ENCODE results near the gene ACOT11.

Gene ACOT11

GRCh38 chr1:54651608-54652007 lies 103.6 kb downstream of the ACOT11 start:
- Histone ChIP-seq H3K9me3 (ENCODE audit: control insufficient read depth, insufficient read depth, low read depth, low read length) (no peaks in the 10 kb centered on the region), H3K27ac (ENCODE audit: extremely low read depth, low read depth, low read length) (no peak overlapping the region), H3K36me3 (ENCODE audit: control insufficient read depth in 2 of 2, insufficient read depth in 1 of 2, low read length in 2 of 2) (no peaks in the 10 kb centered on the region), H3K4me3 (ENCODE audit: low read depth, low read length) (no peak overlapping the region), H3K4me1 (ENCODE audit: control insufficient read depth, insufficient read depth, low read length) (no peaks in the 10 kb centered on the region)
- ChIA-PET POLR2A (no interaction called here), CTCF (interaction anchor here (0.7 kb wide), 1 partner anchor 120 kb away, joined by 3 read pairs; no protein-coding TSS in a partner anchor)
- no peak for TF ChIP-seq TSHZ1 (tag by site-specific recombination; IDR thresholded peaks at IDR 0.05; ENCODE audit: borderline replicate concordance)
- TF ChIP-seq ZSCAN4 (tag by site-specific recombination; IDR thresholded peaks at IDR 0.05): 0 out of 2 replicates have a peak, but pooled peaks have one; percentile 27

DNA sequence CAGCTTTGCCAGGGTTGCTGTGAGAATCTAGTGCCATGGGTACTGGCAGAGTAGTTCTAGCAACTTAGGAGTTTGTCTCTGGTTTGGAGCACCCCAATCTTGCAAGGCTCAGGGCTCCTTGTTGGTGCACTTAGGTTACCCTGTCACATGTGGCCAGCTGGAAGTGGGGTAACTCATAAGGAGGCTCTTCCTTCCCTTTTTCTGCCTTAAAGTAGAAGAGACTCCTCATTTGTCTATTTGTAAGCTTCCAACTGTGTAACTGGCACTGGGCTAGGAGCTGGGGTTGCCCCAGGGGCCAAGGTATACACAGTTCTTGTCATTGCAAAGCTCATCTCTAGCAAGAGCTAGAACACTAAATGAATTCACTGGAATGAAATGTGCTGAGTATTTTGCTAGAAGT lies 104.1 kb downstream of the ACOT11 start:
- ChIA-PET CTCF (interaction anchor here (0.7 kb wide), 2 partner anchors 11 to 121 kb away, joined by 3 read pairs; no protein-coding TSS in a partner anchor), POLR2A (no interaction called here)
- Histone ChIP-seq H3K4me3 (ENCODE audit: low read depth, low read length) (no peak overlapping the region), H3K36me3 (ENCODE audit: control insufficient read depth in 2 of 2, insufficient read depth in 1 of 2, low read length in 2 of 2) (no peaks in the 10 kb centered on the region), H3K4me1 (ENCODE audit: control insufficient read depth, insufficient read depth, low read length) (no peaks in the 10 kb centered on the region), H3K27ac (ENCODE audit: extremely low read depth, low read depth, low read length) (no peak overlapping the region), H3K9me3 (ENCODE audit: control insufficient read depth, insufficient read depth, low read depth, low read length) (no peaks in the 10 kb centered on the region)
- TF ChIP-seq RBAK (tag by site-specific recombination; IDR thresholded peaks at IDR 0.05) (no peak), AEBP2 (tag by site-specific recombination; IDR thresholded peaks at IDR 0.05; ENCODE audit: borderline replicate concordance) (no peak), ZNF658 (tag by site-specific recombination; IDR thresholded peaks at IDR 0.05) (no peak), ZNF791 (tag by site-specific recombination; IDR thresholded peaks at IDR 0.05) (no peak), KLF16 (tag by site-specific recombination; IDR thresholded peaks at IDR 0.05) (no peak), HIC1 (tag by site-specific recombination; IDR thresholded peaks at IDR 0.05) (no peak), ZNF558 (tag by site-specific recombination; IDR thresholded peaks at IDR 0.05) (no peak), INSM2 (tag by site-specific recombination; IDR thresholded peaks at IDR 0.05) (no peak)
- TF ChIP-seq, protein P1, sequence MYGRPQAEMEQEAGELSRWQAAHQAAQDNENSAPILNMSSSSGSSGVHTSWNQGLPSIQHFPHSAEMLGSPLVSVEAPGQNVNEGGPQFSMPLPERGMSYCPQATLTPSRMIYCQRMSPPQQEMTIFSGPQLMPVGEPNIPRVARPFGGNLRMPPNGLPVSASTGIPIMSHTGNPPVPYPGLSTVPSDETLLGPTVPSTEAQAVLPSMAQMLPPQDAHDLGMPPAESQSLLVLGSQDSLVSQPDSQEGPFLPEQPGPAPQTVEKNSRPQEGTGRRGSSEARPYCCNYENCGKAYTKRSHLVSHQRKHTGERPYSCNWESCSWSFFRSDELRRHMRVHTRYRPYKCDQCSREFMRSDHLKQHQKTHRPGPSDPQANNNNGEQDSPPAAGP (tag by site-specific recombination; IDR thresholded peaks at IDR 0.05): no peak
- TF ChIP-seq, protein P2, sequence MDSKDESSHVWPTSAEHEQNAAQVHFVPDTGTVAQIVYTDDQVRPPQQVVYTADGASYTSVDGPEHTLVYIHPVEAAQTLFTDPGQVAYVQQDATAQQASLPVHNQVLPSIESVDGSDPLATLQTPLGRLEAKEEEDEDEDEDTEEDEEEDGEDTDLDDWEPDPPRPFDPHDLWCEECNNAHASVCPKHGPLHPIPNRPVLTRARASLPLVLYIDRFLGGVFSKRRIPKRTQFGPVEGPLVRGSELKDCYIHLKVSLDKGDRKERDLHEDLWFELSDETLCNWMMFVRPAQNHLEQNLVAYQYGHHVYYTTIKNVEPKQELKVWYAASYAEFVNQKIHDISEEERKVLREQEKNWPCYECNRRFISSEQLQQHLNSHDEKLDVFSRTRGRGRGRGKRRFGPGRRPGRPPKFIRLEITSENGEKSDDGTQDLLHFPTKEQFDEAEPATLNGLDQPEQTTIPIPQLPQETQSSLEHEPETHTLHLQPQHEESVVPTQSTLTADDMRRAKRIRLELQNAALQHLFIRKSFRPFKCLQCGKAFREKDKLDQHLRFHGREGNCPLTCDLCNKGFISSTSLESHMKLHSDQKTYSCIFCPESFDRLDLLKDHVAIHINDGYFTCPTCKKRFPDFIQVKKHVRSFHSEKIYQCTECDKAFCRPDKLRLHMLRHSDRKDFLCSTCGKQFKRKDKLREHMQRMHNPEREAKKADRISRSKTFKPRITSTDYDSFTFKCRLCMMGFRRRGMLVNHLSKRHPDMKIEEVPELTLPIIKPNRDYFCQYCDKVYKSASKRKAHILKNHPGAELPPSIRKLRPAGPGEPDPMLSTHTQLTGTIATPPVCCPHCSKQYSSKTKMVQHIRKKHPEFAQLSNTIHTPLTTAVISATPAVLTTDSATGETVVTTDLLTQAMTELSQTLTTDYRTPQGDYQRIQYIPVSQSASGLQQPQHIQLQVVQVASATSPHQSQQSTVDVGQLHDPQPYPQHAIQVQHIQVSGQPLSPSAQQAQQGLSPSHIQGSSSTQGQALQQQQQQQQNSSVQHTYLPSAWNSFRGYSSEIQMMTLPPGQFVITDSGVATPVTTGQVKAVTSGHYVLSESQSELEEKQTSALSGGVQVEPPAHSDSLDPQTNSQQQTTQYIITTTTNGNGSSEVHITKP (tag by site-specific recombination; IDR thresholded peaks at IDR 0.05): no peak
